C1 segment of cervical spinal cord (tissue), 14 donors: ENCODE measurements around the gene BCL2L15.

Source experiments
- DNase-seq, 14 donors: peaks; one replicate each; lab custom pipeline; 2025; lab: John Stamatoyannopoulos, UW

BCL2L15 gene

DNA sequence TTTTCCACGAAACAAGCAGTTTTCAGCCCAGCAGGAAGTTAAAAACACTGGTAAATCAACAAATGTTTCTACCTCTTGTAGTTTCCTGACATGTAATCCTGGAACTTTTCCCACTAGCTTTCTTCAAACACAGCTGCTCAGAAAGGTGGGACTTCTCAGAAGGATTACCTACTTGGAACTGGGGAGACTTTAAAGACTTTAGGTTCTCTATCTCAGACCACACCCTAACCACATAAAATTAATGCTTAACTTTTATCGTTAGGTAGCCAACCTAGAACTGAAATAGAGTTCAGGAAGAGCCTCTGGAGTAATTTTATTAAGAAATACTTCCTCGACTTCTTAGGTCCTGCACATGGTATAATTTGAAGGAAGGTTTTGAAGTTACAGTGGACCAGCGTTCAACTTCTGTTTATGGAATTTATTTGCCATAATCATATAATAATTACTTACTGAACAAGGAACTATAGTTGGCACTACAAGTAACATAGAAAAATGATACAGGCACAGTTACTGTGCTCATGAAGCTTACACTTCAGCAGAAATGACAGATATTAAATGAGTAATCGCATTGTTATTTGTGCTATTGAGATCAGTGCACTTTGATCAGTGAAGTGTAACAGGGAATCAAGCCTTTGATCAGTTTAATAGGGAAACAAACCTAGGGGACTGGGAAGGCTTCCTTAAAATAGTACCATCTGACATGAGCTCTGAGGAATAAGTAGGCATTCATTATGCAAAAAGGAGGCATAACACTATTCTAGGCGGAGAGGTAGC is at the start of gene BCL2L15:
Gene BCL2L15, minus strand, starts transcription at position 180 of the 774 bp plus-strand sequence. CDS start 206 bp downstream, outside the sequence.
- no peak for DNase-seq

GRCh38 chr1:113937146-113937545 is 49.8 kb upstream of the BCL2L15 start:
- no peak for DNase-seq

DNA sequence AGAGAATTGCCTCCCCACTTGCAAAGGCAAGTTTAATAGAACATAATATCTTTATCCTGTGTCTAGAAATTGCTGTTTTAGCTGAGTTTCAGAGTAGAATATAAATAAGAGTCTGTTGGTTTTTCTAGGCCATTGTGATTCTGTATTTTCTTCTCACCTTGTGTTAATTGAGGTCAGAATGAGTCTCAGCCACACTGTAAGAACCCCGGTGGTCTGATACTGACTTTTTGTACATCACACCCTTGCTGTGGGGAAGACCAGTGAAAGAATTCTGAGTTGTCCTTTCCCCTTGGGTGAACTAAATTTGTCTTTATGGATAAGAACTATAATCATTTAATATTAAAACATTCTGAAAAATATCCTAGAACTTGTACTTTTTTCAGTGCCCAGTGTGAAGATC is 48.6 kb upstream of the BCL2L15 start:
- DNase-seq = no peak

DNA sequence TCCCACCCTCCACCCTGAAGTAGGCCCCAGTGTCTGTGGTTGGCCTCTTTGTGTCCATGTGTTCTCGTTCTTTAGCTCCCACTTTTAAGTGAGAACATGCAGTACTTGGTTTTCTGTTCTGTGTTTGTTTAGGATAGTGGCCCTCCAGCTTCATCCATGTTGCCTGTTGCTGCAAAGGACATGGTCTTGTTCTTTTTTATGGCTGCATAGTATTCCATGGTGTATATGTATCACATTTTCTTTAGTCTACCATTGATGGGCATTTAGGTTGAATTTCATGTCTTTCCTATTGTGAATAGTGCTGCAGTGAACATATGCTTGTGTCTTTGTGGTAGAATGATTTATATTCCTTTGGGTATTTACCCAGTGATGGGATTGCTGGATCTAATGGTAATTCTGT is 47.8 kb upstream of the BCL2L15 start:
- DNase-seq = no peak

- no peak for DNase-seq
These were observed 47.2 kb upstream of the BCL2L15 start for GRCh38 chr1:113934511-113935055.

DNA sequence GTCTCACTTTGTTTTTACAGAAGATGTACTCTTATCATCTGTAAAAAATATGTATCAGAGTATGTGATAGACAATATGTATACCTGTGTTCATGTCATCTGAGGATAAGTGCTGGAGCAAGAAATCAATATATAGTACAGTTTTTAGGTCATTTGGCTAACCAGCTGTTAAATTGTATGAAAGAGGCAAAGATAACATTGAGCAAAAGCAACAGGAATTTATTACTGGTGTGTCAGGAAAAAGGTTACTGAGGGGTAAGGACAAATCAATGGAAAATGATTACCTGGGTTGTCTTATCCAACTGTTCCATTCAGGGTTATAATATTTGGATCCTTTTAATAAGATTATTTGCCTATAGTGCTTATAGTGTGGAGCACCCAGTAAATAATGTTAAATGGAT is 46.6 kb upstream of the BCL2L15 start:
- no peak for DNase-seq

DNA sequence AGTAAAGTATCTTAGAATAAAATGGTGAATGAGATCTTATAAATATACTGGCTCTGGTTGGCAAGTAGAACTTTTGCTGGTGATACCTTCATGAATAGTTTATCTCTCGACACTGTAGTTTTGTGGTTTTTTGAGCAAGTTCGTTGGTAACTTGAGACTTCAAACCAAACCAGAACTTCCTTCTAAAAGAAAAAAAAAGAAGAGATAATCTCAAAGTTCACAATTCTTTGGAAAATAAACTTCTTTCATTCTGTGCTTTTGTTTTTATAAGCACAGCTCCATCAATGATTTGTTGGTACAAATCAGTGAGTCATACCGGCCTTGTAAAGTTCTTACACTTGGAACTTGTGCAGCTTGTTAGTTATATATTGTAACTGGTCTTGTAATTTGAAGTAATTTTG is 44.1 kb upstream of the BCL2L15 start:
- DNase-seq = no peak

- DNase-seq = peak in 3 of 14 donors; percentile 21 to 52 (median 34)
These were observed 43.2 kb upstream of the BCL2L15 start for GRCh38 chr1:113930499-113931161.

- peak in 8 of 14 donors; percentile 55 to 84 (median 68) for DNase-seq
These were observed 42.5 kb upstream of the BCL2L15 start for GRCh38 chr1:113929750-113930498.

- peak; percentile 65 to 95 (median 90) for DNase-seq
These were observed 41.8 kb upstream of the BCL2L15 start, which contains the start of gene HIPK1 for GRCh38 chr1:113928941-113929749. HIPK1 (plus strand) TSS chr1:113929324.

DNA sequence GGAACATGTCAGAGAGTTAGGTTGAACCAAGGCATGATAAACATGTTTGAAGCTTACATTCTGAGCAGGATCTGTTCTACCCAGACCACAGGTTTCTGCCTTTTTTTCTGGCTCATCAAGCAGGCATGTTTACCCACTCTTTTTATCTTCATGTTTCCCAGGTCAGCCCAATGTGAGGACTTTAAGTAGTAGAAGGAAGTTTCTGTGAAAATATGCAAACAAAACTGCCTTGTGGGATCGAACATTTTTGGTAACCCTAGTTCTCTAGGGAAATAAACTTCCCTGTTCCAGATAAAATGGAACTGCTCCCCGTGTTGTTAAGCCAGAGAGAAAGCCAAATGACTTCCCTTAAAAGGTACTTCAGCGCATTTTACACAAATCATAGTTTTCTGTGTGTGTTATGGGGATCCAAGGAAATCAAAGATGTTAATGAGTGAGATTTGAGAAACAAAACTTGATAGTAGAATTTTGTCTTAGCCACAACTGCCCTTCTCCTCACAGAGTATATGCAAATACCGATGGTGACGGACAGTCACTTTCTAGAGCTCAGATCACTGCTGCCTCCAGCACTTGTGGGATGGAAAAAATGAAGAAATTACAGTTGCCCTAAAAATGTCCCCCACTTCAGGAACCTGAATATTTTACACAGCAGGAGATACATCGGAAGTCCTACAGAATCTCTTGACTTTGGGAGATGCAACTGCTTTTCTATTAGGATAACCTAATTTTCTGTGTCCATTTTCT is 41.0 kb upstream of the BCL2L15 start:
- peak in 1 of 14 donors; percentile 69 for DNase-seq

GRCh38 chr1:113924473-113924872 is 37.1 kb upstream of the BCL2L15 start:
- DNase-seq = no peak

- no peak for DNase-seq
These were observed 35.6 kb upstream of the BCL2L15 start for GRCh38 chr1:113922957-113923356.

GRCh38 chr1:113918243-113918642 is 30.9 kb upstream of the BCL2L15 start:
- DNase-seq = no peak

DNA sequence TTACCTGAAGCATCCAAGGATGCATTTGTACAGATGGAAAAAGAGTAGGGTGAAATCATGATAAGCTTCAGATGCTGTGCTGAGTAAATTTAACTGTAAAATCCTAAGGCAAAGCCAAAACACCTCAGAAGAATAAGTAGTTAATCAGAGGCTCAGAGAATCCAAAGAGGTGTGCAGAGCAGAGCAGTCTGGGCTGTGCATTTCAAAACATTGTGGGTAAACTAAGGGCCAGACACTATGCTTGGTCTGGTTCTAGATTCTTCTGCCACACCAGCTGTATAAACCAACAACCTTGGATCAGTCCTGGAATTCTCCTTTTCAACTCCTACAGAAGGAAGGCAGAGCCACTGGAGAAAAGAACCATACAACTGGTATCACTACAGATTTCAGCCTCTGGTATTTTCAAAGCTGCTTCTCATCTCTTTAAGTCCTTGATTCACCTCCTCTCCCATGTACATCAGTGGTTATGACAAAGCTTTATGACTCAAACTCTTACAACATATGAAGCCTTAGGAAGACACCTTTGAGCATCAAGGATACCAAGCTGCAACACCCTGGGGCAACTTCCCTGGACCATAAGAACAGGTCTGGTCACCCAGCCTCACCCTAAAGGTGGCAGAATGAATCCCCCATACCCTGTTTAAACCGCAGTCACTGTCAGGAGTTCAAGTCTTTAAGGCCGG is 30.2 kb upstream of the BCL2L15 start:
- no peak for DNase-seq

- no peak for DNase-seq
These were observed 29.6 kb upstream of the BCL2L15 start for GRCh38 chr1:113916974-113917373.

DNA sequence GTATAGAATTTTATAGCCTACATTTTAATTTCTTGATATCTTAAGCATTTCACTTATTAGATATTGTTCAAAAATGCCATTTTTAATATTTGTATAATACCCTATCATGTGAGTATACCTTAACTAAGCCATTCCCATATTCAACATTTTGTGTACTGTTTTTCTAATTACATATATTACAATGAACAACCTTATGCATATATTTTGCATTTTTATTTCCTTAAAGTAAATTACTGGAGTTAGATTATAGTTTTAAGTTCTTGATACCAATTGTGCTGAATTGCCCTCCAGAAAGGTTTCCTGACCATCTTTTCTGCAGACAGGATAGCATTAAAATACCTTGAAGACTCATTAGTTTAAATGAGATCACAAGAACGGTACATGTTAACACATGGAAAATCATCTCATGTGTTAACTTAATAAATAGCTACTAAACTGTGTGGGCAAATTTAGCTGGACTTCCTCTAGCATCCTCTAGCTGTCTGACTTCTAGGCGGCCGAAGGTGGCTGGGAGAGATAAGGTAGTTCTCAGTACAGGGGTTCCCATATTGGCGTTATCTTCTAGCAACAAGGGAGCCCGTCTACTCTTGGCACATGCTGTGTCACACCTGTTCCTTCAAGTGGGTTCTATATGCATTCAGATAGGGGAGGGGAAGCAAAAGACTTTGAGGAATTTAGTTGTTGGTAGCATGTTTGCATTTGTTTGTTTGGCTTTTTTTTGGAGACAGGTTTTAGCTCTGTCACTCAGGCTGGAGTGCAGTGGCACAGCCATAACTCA is 26.7 kb upstream of the BCL2L15 start:
- peak in 1 of 14 donors; percentile 37 for DNase-seq

- no peak for DNase-seq
These were observed 25.9 kb upstream of the BCL2L15 start for GRCh38 chr1:113913312-113913668.
